ENCODE measurements around the gene MAD1L1. TPM values are rescaled to one million over a fixed set of nuclear protein-coding genes. Genes with fewer than 3 reads are reported as not detected.
A peak's percentile ranks its signal among the peaks of the same experiment; 100 is the strongest.

MAD1L1 gene
- total RNA-seq, 1 donor = 57.9 TPM

- DNase-seq (ENCODE audit: low read depth in 2 of 3, low spot score in 2 of 3) = no peak
These were observed 267.0 kb downstream of the MAD1L1 start for GRCh38 chr7:1965579-1966294.

DNA sequence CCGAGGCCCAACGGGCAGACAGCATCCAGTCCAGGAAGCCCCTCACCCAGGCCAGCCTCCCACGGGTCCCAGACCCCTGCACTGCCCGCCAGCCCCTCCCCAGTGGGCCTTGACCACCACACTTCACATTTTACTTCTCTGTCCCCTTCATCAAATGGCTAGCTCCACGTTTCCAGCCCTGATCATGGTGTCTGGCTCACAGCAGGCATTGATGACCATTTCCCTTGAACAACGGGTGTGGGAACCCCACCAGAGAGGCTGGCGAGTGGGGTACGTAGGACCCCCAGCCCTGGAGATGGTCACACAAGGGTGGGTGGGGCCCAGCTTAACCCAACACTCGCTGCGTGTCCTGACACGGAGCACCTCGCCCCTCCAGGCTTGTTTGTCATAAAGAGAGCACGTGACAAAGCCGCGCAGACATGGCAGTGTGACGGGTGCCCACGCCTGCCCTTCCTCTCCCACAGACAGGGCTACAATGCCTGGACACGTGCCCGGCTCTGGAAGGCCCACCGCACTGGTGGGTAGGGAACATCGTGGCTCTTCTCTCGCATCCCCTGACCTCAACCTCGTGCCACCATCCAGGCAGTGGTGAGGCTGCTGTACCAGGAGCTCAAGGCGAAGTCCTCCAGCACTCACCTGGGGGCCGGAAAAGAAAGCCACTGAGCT lies 267.7 kb downstream of the MAD1L1 start:
- no peak for DNase-seq (ENCODE audit: low read depth in 2 of 3, low spot score in 2 of 3)

DNA sequence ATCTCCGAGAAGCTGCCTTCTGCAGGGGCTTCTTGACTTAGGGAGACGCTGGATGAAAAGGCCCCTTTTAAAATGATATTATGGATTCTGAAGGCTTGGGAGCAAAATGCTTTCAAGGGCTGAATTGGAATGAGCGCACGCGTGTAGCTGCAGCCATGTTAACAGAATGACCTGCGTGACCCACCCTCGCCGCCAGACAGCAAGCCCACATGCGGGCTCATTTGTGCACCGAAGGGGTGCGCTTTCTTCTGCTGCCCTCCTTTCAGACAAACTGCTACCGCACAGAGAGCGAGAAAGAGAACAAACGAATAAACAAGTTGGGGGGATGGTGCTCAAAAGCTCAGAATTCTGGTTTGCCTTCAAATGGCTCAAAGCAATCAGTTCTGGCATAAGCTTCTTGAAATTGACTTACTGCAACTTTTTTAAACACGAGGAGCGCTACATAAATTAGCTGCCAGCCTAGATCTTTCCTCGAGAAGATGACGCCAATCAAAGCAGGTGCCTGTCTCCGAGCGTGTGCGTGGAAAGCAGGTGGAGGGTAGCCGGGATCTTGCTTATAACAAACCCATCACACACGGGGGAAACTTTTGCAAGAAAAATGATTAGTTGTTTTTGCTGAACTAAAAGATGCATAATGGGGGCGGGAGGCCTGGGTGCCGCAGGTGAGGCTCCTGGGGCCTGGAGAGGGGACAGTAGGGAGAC lies 268.4 kb downstream of the MAD1L1 start:
- DNase-seq (ENCODE audit: low read depth in 2 of 3, low spot score in 2 of 3) = no peak

DNA sequence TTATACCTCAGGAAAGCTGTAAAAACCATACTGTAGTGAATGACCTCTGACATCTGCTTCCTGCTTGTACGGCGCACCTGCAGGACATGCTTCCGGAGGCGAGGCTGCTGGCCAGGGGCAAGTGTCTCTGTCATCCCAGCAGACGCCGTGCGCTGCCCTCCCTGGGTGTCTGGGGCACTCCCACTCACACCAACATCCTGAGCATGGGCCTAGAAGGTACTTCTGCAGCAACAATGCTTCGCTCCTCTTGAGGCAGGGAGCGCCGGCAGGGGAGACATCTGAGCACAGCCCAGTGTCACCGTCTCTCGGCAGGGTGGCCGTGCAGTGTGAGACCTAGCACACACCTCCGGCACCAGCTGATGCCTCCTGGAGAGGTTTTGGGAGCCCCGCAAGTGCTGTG lies 269.2 kb downstream of the MAD1L1 start:
- no peak for DNase-seq (ENCODE audit: low read depth in 2 of 3, low spot score in 2 of 3)

DNA sequence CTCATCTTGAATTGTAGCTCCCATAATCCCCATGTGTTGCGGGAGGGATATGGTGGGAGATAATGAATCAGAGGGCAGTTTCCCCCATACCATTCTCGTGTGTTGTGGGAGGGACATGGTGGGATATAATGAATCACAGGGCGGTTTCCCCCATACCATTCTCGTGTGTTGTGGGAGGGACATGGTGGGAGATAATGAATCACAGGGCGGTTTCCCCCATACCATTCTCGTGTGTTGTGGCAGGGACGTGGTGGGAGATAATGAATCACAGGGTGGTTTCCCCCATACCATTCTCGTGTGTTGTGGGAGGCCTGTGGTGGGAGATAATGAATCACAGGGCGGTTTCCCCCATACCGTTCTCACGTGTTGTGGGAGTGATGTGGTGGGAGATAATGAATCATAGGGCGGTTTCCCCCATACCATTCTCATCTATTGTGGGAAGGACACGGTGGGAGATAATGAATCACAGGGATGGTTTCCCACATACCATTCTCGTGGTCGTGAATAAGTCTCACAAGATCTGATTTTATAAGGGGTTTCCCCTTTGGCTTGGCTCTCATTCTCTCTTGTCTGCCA lies 271.0 kb downstream of the MAD1L1 start:
- peak in 2 of 3 donors; percentile 57 to 71 for DNase-seq (ENCODE audit: low read depth in 2 of 3, low spot score in 2 of 3)

GRCh38 chr7:1959305-1959704 lies 273.4 kb downstream of the MAD1L1 start:
- no peak for DNase-seq (ENCODE audit: low read depth in 2 of 3, low spot score in 2 of 3)

DNA sequence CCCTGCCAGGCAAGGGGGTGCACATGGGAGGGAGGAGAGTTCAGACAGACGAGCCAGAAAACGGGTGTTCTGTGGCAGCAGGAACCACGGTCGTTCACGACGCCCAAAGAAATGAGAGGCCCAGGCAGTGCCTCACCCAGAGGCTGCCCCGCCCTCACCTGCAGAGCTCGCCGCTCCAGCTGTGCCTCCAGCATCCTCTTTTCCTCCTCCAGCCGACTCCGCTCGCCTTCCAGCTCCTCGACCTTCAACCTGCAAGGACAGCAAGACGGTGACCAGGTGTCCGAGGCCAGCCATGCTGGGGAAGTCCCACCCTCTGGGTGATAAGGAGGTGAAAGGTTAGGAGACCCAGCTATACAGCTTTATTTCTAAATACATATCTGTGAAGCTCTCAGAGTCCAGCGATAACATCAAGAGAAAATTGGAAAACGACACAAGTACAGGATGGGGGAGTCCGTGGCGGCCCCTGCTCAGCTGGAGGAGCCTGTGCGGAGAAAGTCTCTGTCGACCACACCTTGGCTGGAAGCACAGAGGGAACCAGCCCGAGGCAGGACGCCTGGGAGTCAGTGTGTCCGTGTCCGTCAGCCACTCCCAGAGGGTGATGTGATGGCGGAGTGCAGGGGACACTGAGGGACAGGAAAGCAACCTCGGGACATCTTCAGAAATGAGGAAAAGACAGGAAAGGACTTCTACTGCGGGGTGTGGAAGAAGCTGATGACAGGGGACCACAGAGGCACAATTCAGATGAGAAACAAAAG lies 275.1 kb downstream of the MAD1L1 start:
- DNase-seq (ENCODE audit: low read depth in 2 of 3, low spot score in 2 of 3) = no peak

GRCh38 chr7:1956611-1957470 lies 275.9 kb downstream of the MAD1L1 start:
- no peak for DNase-seq (ENCODE audit: low read depth in 2 of 3, low spot score in 2 of 3)

GRCh38 chr7:1956141-1956540 lies 276.6 kb downstream of the MAD1L1 start:
- no peak for DNase-seq (ENCODE audit: low read depth in 2 of 3, low spot score in 2 of 3)

- no peak for DNase-seq (ENCODE audit: low read depth in 2 of 3, low spot score in 2 of 3)
These were observed 278.3 kb downstream of the MAD1L1 start for GRCh38 chr7:1954366-1955004.

GRCh38 chr7:1953199-1954190 lies 279.2 kb downstream of the MAD1L1 start:
- no peak for DNase-seq (ENCODE audit: low read depth in 2 of 3, low spot score in 2 of 3)

- DNase-seq (ENCODE audit: low read depth in 2 of 3, low spot score in 2 of 3) = no peak
These were observed 280.0 kb downstream of the MAD1L1 start for GRCh38 chr7:1952781-1953180.

GRCh38 chr7:1952169-1952760 lies 280.5 kb downstream of the MAD1L1 start:
- no peak for DNase-seq (ENCODE audit: low read depth in 2 of 3, low spot score in 2 of 3)

DNA sequence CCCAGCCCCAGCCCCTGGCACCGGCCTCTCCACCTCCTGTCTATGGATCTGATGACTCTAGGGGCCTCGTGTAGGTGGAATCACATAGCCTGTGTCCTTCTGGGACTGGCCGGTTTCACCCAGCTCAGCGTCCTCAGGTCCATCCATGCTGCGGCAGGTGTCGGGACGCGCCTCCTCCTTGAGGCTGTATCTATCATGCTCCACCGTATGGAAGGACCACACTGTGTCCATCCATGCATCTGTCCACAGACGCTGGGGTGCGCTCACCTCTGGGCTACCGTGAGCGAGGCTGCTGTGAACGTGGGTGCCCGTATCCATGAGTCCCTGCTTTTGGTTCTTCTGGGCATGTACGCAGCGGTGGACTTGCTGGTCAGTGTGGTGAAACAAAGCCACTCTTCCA lies 281.1 kb downstream of the MAD1L1 start:
- DNase-seq (ENCODE audit: low read depth in 2 of 3, low spot score in 2 of 3) = no peak

DNA sequence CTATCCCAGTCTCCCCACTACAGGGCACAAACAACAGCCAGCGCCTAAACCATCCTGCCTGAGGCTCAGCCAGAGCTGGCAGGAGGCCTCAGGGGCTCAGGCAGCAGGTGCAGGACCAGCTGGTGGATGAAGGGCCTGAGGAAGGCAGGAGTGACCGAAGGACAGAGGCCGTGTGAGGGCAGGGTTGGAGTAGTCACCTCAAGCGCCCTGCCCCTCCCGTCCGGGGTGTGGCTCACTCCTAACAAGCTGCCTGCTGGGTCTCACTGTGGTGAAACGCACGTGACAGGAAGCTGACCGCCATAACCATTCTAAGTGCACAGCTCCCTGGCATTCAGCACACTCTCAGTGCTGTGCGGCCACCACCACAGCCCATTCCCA lies 281.6 kb downstream of the MAD1L1 start:
- peak in 1 of 3 donors; percentile 49 for DNase-seq (ENCODE audit: low read depth in 2 of 3, low spot score in 2 of 3)

DNA sequence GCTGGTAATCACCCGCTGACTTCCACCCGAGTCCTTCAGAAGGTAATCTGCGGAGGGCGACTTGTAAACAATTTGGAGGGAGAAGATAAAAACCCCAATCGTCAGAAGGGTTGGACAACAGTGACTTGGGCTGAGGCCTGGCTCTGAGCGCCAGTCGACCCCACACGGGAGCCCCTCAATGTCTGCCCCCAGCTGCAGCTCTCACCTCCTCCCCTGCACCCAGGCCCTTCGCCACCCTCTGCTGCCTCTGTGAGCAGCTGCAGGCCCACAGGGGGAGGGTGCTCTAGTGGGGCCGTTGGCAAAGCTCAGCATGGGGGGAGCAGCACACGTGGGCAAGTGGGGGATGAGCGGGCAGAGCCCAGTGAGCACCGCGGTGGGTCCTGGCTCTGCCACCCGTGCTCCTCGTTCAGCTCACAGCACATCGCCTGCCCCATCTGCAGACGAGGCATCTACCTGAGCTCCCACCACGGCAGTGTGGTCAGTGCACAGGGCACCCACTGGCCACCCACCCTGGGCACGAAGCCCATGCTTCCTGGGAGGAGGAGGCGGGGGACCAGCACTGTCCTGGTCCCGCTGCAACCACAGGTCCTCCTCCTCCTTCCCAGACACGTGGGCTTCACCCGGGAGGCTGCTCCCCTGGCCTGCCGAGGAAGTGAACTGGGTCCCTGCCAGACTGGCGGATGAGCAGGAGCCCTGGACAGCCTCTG lies 282.1 kb downstream of the MAD1L1 start:
- no peak for DNase-seq (ENCODE audit: low read depth in 2 of 3, low spot score in 2 of 3)

- no peak for DNase-seq (ENCODE audit: low read depth in 2 of 3, low spot score in 2 of 3)
These were observed 282.7 kb downstream of the MAD1L1 start for GRCh38 chr7:1950066-1950451.

Data from hematopoietic multipotent progenitor cell (in vitro differentiated cells).